WERI-Rb-1 (cell line): ENCODE data around the gene FRMPD2.
A peak's percentile ranks its signal among the peaks of the same experiment; 100 is the strongest.
"Not testable (repeated sequence)": the region's sequence is repeated elsewhere in the genome, so short reads cannot be mapped to it uniquely, and the experiment has no call there.

Source experiments
- DNase-seq: peaks from one replicate; pipeline ENCODE4 v3.0.0-alpha.2; 2020
- H3K27ac ChIP-seq: fragments of 250-450 bp; sonication (Bioruptor Pico); 2 replicates; pipeline ENCODE4 v1.5.1; 2020; ENCODE audit warnings: mild to moderate bottlenecking, moderate library complexity
- H3K27me3 ChIP-seq: fragments of 250-450 bp; sonication (Bioruptor Pico); 2 replicates; pipeline ENCODE4 v1.5.1; 2021; ENCODE audit warnings: mild to moderate bottlenecking, low read depth, moderate library complexity; ENCODE audit not compliant: insufficient read depth, severe bottlenecking
- H3K36me3 ChIP-seq: fragments of 250-450 bp; sonication (Bioruptor Pico); 2 replicates; pipeline ENCODE4 v1.5.1; 2020; ENCODE audit warnings: mild to moderate bottlenecking, moderate library complexity
- H3K4me3 ChIP-seq: 2 replicates; pipeline ENCODE4 v1.5.1; 2011; ENCODE audit warnings: low read depth, mild to moderate bottlenecking, control low read depth, low read length
- H3K9me3 ChIP-seq: fragments of 250-450 bp; sonication (Bioruptor Pico); 2 replicates; pipeline ENCODE4 v1.5.1; 2021; ENCODE audit warnings: mild to moderate bottlenecking, moderate library complexity; ENCODE audit not compliant: severe bottlenecking
- CTCF ChIP-seq: IDR thresholded peaks from 2 replicates; pipeline ENCODE4 v1.5.1; 2011; ENCODE audit warnings: low read depth, mild to moderate bottlenecking, control low read depth, inconsistent platforms, low read length

The FRMPD2 gene

GRCh38 chr10:48194830-48195229 lies 79.7 kb downstream of the FRMPD2 start:
- H3K27ac ChIP-seq = peak overlapping the region; percentile 54
- no peak for TF ChIP-seq CTCF
- H3K4me3 ChIP-seq = 0 out of 2 replicates have a peak overlapping the region, but pooled peaks have one; percentile 0
- no peaks in the 10 kb centered on the region for H3K27me3 ChIP-seq
- no peaks in the 10 kb centered on the region for H3K36me3 ChIP-seq
- no peaks in the 10 kb centered on the region for H3K9me3 ChIP-seq
- no peak for DNase-seq

GRCh38 chr10:48193556-48193955 lies 80.9 kb downstream of the FRMPD2 start:
- Histone ChIP-seq H3K36me3 (no peaks in the 10 kb centered on the region), H3K9me3 (no peaks in the 10 kb centered on the region), H3K27me3 (no peaks in the 10 kb centered on the region), H3K4me3 (peak overlapping the region; percentile 47), H3K27ac (peak overlapping the region; percentile 54)
- peak; percentile 66 for DNase-seq
- TF ChIP-seq CTCF = no peak

GRCh38 chr10:48192881-48193450 lies 81.5 kb downstream of the FRMPD2 start:
- Histone ChIP-seq H3K9me3 (no peaks in the 10 kb centered on the region), H3K4me3 (peak overlapping the region; percentile 47), H3K36me3 (no peaks in the 10 kb centered on the region), H3K27ac (peak overlapping the region; percentile 54), H3K27me3 (no peaks in the 10 kb centered on the region)
- no peak for TF ChIP-seq CTCF
- peak; percentile 69 for DNase-seq

- TF ChIP-seq CTCF = no peak
- peaks cover 3% of the 10 kb centered on the region; the same call in 1 of the 2 replicates for H3K36me3 ChIP-seq
- H3K27me3 ChIP-seq = no peaks in the 10 kb centered on the region
- no peaks in the 10 kb centered on the region for H3K9me3 ChIP-seq
- DNase-seq = no peak
- H3K27ac ChIP-seq = no peak overlapping the region; the same call in 1 of the 2 replicates
- H3K4me3 ChIP-seq = no peak overlapping the region
Measured at GRCh38 chr10:48187713-48188485, 86.6 kb downstream of the FRMPD2 start.

GRCh38 chr10:48187126-48187525 lies 87.4 kb downstream of the FRMPD2 start:
- no peak for TF ChIP-seq CTCF
- H3K27me3 ChIP-seq = no peaks in the 10 kb centered on the region
- DNase-seq = no peak
- no peak overlapping the region for H3K4me3 ChIP-seq
- H3K36me3 ChIP-seq = peaks cover 3% of the 10 kb centered on the region; the same call in 1 of the 2 replicates
- no peaks in the 10 kb centered on the region for H3K9me3 ChIP-seq
- no peak overlapping the region for H3K27ac ChIP-seq

- not testable (repeated sequence) for H3K4me3 ChIP-seq, H3K27me3 ChIP-seq, DNase-seq, H3K27ac ChIP-seq, H3K36me3 ChIP-seq, H3K9me3 ChIP-seq
Measured at GRCh38 chr10:48186264-48186804, 88.2 kb downstream of the FRMPD2 start.
